ENCODE results near the gene WIPF3.
"Not testable (repeated sequence)": the region's sequence is repeated elsewhere in the genome, so short reads cannot be mapped to it uniquely, and the experiment has no call there.

WIPF3 gene

GRCh38 chr7:29957521-29958310 lies 151.4 kb downstream of the WIPF3 start:
- DNase-seq = no peak

GRCh38 chr7:29958667-29959358 lies 152.5 kb downstream of the WIPF3 start:
- DNase-seq = no peak

- not testable (repeated sequence) for DNase-seq
Measured at GRCh38 chr7:29961611-29962010, 155.3 kb downstream of the WIPF3 start.

GRCh38 chr7:29962035-29962434 lies 155.7 kb downstream of the WIPF3 start:
- DNase-seq = no peak

GRCh38 chr7:29965030-29965429 lies 158.7 kb downstream of the WIPF3 start:
- DNase-seq = no peak

All from central memory CD4-positive, alpha-beta T cell (primary cell).